Measurements from ENCODE around the gene BCKDHA. TPM values are rescaled to one million over a fixed set of nuclear protein-coding genes. Genes with fewer than 3 reads are reported as not detected.
A peak's percentile ranks its signal among the peaks of the same experiment; 100 is the strongest.

BCKDHA gene
- total RNA-seq, 1 experiment from 2014 or later = 19.4 TPM

DNA sequence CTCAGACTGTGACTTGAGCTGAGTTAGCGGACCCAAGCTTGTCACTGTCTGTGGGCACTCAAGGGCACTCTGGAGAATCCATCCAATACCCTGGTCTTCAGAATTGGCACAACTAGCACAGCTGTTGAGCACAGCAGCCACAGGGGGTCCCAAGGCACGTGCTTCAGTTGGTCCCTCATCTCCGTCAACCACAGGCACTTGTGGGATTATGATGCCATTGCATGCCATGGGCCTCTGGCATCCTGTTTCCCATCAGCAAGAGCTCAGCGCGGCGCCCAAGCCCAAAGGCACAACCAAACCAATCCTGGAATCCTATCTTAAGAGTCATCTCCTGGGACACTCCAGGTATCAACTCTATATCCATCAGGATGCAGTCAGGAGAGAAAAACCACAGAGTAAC lies 33.3 kb downstream of the BCKDHA start:
- Histone ChIP-seq H3K9me3 (no peaks in the 10 kb centered on the region), H3K27me3 (replicated peaks; ENCODE audit: control insufficient read depth, insufficient read depth, low read length) (no peaks in the 10 kb centered on the region), H3K4me3 (ENCODE audit: low read depth, low read length) (no peak overlapping the region), H3K4me1 (peaks cover 13% of the 10 kb centered on the region; the same call in 1 of the 2 replicates), H3K36me3 (ENCODE audit: control insufficient read depth, insufficient read depth, low read length) (no peaks in the 10 kb centered on the region; the same call in 1 of the 2 replicates)
- H3K9me3 Mint-ChIP-seq (ENCODE audit: unreplicated experiment) = no peaks in the 10 kb centered on the region
- intact Hi-C loops (cut with micrococcal nuclease; ENCODE audit: unreplicated experiment) = loop anchor here (1.0 kb wide), 2 partner anchors 22 to 90 kb away; no protein-coding TSS in a partner anchor
- TF ChIP-seq, protein P1, sequence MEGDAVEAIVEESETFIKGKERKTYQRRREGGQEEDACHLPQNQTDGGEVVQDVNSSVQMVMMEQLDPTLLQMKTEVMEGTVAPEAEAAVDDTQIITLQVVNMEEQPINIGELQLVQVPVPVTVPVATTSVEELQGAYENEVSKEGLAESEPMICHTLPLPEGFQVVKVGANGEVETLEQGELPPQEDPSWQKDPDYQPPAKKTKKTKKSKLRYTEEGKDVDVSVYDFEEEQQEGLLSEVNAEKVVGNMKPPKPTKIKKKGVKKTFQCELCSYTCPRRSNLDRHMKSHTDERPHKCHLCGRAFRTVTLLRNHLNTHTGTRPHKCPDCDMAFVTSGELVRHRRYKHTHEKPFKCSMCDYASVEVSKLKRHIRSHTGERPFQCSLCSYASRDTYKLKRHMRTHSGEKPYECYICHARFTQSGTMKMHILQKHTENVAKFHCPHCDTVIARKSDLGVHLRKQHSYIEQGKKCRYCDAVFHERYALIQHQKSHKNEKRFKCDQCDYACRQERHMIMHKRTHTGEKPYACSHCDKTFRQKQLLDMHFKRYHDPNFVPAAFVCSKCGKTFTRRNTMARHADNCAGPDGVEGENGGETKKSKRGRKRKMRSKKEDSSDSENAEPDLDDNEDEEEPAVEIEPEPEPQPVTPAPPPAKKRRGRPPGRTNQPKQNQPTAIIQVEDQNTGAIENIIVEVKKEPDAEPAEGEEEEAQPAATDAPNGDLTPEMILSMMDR (IDR thresholded peaks at IDR 0.05; ENCODE audit: insufficient read depth in 1 of 2, low read depth in 1 of 2, low read length in 1 of 2, severe bottlenecking in 1 of 2, unreplicated experiment in 1 of 2) = no peak
- ChIA-PET POLR2A (interaction anchor here (0.6 to 1.5 kb wide), 3 partner anchors 8 to 511 kb away, joined by 5 to 7 read pairs (median 6); partner anchors contain the start of genes B9D2 and DMAC2), CTCF (interaction anchor here (1.3 to 1.7 kb wide), 5 partner anchors 9 to 133 kb away, joined by 4 to 8 read pairs (median 5); partner anchors contain the start of genes B9D2 and DMAC2)
- no peak for DNase-seq
- no peak overlapping the region for H3K27ac Mint-ChIP-seq (ENCODE audit: unreplicated experiment)
- no peaks in the 10 kb centered on the region for H3K27me3 Mint-ChIP-seq (ENCODE audit: insufficient read depth, unreplicated experiment)
- H3K36me3 Mint-ChIP-seq (ENCODE audit: insufficient read depth, unreplicated experiment) = peaks cover 16% of the 10 kb centered on the region
- BruUV-seq (replicated peaks) = no TSS peak
- H3K4me3 Mint-ChIP-seq (ENCODE audit: unreplicated experiment) = no peak overlapping the region
- peaks cover 19% of the 10 kb centered on the region for H3K4me1 Mint-ChIP-seq (ENCODE audit: low read depth, unreplicated experiment)

DNA sequence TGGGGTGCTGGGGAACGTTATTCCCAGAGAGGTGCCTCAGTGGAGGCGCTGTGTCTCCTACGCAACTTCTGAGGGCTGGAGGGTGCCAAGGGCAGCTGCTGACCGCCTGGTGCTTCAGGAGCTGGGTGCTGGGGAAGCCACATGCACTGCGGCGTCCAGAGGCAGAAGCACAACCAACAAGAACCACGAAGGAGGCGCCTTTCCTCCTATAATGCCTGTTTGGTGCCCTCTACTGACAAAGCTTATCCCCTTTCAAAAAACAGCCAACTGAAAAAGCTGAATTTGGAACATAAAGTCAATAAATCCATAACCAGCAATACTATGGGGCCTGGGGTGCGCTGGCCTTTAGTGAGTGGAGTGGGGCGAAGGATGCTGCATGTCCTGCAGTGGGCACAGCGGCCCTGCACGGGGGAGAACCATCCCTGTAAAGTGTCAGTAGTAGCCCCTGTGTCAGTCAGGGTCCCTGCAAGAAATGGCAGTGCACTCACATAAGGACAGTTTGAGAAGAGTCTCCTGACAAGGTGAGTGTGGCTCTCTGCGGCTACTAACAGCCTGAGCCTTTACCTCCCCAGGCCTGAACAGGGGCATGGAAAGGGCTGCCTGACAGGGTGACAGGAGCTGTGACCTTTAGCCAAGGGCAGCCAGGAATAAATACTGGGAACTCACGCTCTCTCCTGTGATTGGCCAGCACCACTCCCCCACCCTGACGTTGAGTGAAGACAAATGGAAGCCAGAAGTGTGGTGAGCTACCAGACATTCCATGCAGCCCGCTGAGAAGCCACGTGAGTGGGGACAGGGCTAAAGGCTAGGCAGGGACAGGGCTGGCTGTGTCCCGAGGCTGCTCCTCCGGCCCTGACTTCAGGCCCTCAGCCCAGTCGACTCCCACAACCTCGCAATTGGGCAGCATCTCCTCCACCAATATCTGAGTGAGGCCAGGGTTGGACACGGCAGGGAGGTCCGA lies 34.1 kb downstream of the BCKDHA start:
- no peaks in the 10 kb centered on the region for H3K27me3 ChIP-seq (replicated peaks; ENCODE audit: control insufficient read depth, insufficient read depth, low read length)
- DNase-seq = peak in 1 of 2 experiments; percentile 55
- ChIA-PET CTCF (interaction anchor here (0.8 to 1.7 kb wide), 6 partner anchors 8 to 132 kb away, joined by 3 to 8 read pairs (median 5); partner anchors contain the start of genes B9D2 and DMAC2), POLR2A (interaction anchor here (0.6 to 1.5 kb wide), 3 partner anchors 8 to 510 kb away, joined by 5 to 7 read pairs (median 6); partner anchors contain the start of genes B9D2 and DMAC2)
- intact Hi-C loops (cut with micrococcal nuclease; ENCODE audit: unreplicated experiment) = loop anchor here (1.0 kb wide), 2 partner anchors 22 to 90 kb away; no protein-coding TSS in a partner anchor
- peaks cover 10% of the 10 kb centered on the region; the same call in 1 of the 2 replicates for H3K4me1 ChIP-seq
- TF ChIP-seq, protein P1 (IDR thresholded peaks at IDR 0.05; ENCODE audit: insufficient read depth in 1 of 2, low read depth in 1 of 2, low read length in 1 of 2, severe bottlenecking in 1 of 2, unreplicated experiment in 1 of 2) = peak; percentile 50 to 66
- TSS peak; percentile 31 for BruUV-seq (replicated peaks)
- Mint-ChIP-seq H3K9me3 (ENCODE audit: unreplicated experiment) (no peaks in the 10 kb centered on the region), H3K27ac (ENCODE audit: unreplicated experiment) (no peak overlapping the region), H3K4me3 (ENCODE audit: unreplicated experiment) (no peak overlapping the region), H3K4me1 (ENCODE audit: low read depth, unreplicated experiment) (peaks cover 18% of the 10 kb centered on the region), H3K36me3 (ENCODE audit: insufficient read depth, unreplicated experiment) (peaks cover 17% of the 10 kb centered on the region), H3K27me3 (ENCODE audit: insufficient read depth, unreplicated experiment) (no peaks in the 10 kb centered on the region)
- no peaks in the 10 kb centered on the region; the same call in 1 of the 2 replicates for H3K36me3 ChIP-seq (ENCODE audit: control insufficient read depth, insufficient read depth, low read length)
- no peak overlapping the region for H3K4me3 ChIP-seq (ENCODE audit: low read depth, low read length)
- no peaks in the 10 kb centered on the region for H3K9me3 ChIP-seq

DNA sequence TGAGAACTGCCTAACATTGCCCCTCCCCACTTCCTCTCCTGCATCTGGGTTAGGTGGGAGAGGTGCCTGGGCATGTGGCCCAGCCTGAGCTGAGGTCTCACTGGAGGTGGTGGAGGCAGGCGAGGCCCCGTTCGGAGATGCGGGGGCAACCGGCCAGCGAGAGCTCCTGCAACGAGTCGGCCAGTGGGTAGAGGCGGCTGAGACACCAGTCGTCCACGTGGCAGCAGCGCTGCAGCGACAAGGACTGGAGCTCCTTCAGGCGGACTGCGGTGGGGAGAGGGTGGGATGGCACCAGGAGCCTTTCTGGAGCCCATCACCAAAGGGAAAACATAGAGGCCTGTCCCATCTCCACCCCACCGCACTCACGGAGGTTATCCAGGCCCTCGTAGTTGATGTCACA lies 35.6 kb downstream of the BCKDHA start:
- Histone ChIP-seq H3K36me3 (ENCODE audit: control insufficient read depth, insufficient read depth, low read length) (no peaks in the 10 kb centered on the region; the same call in none of the 2 replicates), H3K27me3 (replicated peaks; ENCODE audit: control insufficient read depth, insufficient read depth, low read length) (no peaks in the 10 kb centered on the region), H3K4me3 (ENCODE audit: low read depth, low read length) (no peak overlapping the region), H3K4me1 (no peaks in the 10 kb centered on the region), H3K9me3 (no peaks in the 10 kb centered on the region)
- Mint-ChIP-seq H3K36me3 (ENCODE audit: insufficient read depth, unreplicated experiment) (peaks cover 22% of the 10 kb centered on the region), H3K27me3 (ENCODE audit: insufficient read depth, unreplicated experiment) (no peaks in the 10 kb centered on the region), H3K9me3 (ENCODE audit: unreplicated experiment) (no peaks in the 10 kb centered on the region), H3K4me1 (ENCODE audit: low read depth, unreplicated experiment) (peaks cover 4% of the 10 kb centered on the region), H3K4me3 (ENCODE audit: unreplicated experiment) (no peak overlapping the region), H3K27ac (ENCODE audit: unreplicated experiment) (no peak overlapping the region)
- no peak for DNase-seq
- BruUV-seq (replicated peaks) = no TSS peak
- TF ChIP-seq, protein P1 (IDR thresholded peaks at IDR 0.05; ENCODE audit: insufficient read depth in 1 of 2, low read depth in 1 of 2, low read length in 1 of 2, severe bottlenecking in 1 of 2, unreplicated experiment in 1 of 2) = no peak
- ChIA-PET CTCF (interaction anchor here (0.6 kb wide), 1 partner anchor 108 kb away, joined by 3 read pairs; no protein-coding TSS in a partner anchor), POLR2A (no interaction called here)
- intact Hi-C loops (cut with micrococcal nuclease; ENCODE audit: unreplicated experiment) = no loop called here
